DND-41 (cell line): ENCODE measurements around the gene OR8A1.
"Not testable (repeated sequence)": the region's sequence is repeated elsewhere in the genome, so short reads cannot be mapped to it uniquely, and the experiment has no call there.

ENCODE experiments used
- ATAC-seq: fragments of 200-7000 bp; cut with Tn5 transposase; 3 replicates; pipeline ENCODE4 v1.9.1; 2021; ENCODE audit warnings: low read depth; ENCODE audit not compliant: insufficient read depth
- DNase-seq: peaks from one replicate; pipeline ENCODE4 v3.0.0-alpha.2; 2020
- H2AFZ ChIP-seq: 2 replicates; pipeline ENCODE4 v1.6.0; 2012; ENCODE audit warnings: low read depth, low read length
- H3K27ac ChIP-seq: 2 replicates; pipeline ENCODE4 v1.5.1; 2012; ENCODE audit warnings: low read length, inconsistent platforms
- H3K27me3 ChIP-seq: fragments of 200-600 bp; sonication (generic); 2 replicates; pipeline ENCODE4 v1.6.0; 2012; ENCODE audit warnings: low read length, mild to moderate bottlenecking, inconsistent platforms; ENCODE audit not compliant: insufficient read depth, poor library complexity
- H3K36me3 ChIP-seq: 2 replicates; pipeline ENCODE4 v1.5.1; 2012; ENCODE audit warnings: low read length, inconsistent platforms; ENCODE audit not compliant: insufficient read depth
- H3K4me1 ChIP-seq: 2 replicates; pipeline ENCODE4 v1.5.1; 2012; ENCODE audit warnings: mild to moderate bottlenecking, low read length; ENCODE audit not compliant: insufficient read depth
- H3K4me2 ChIP-seq: 2 replicates; pipeline ENCODE4 v1.6.0; 2012; ENCODE audit warnings: mild to moderate bottlenecking, moderate library complexity, low read length, inconsistent platforms; ENCODE audit not compliant: insufficient read depth
- H3K4me3 ChIP-seq, 2 experiments: fragments of 200-600 bp in 1 of 2; shearing (Covaris generic) in 1 of 2; 2 replicates each; pipeline ENCODE4 v1.5.1; 2012 to 2016; ENCODE audit warnings: inconsistent platforms in 2 of 2, low read length in 2 of 2, mild to moderate bottlenecking in 2 of 2, low read depth in 1 of 2, moderate library complexity in 1 of 2
- H3K79me2 ChIP-seq: 2 replicates; pipeline ENCODE4 v1.6.0; 2012; ENCODE audit warnings: low read length, inconsistent platforms; ENCODE audit not compliant: insufficient read depth
- H3K9ac ChIP-seq: 2 replicates; pipeline ENCODE4 v1.6.0; 2012; ENCODE audit warnings: low read depth, mild to moderate bottlenecking, inconsistent platforms, low read length, moderate library complexity
- H3K9me3 ChIP-seq: 2 replicates; pipeline ENCODE4 v1.5.1; 2012; ENCODE audit warnings: low read length, moderate library complexity, mild to moderate bottlenecking, inconsistent platforms; ENCODE audit not compliant: insufficient read depth, severe bottlenecking
- H4K20me1 ChIP-seq: 2 replicates; pipeline ENCODE4 v1.6.0; 2012; ENCODE audit warnings: low read length; ENCODE audit not compliant: insufficient read depth
- CTCF ChIP-seq: IDR thresholded peaks from 2 replicates; pipeline ENCODE4 v1.5.1; 2012; ENCODE audit warnings: borderline replicate concordance, low read length, moderate library complexity, mild to moderate bottlenecking; ENCODE audit not compliant: poor library complexity, severe bottlenecking; ENCODE audit errors: extremely low read depth
- EZH2 ChIP-seq: IDR thresholded peaks from 3 replicates; pipeline ENCODE4 v1.6.1; 2012; ENCODE audit warnings: borderline replicate concordance, low read depth, mild to moderate bottlenecking, moderate library complexity, low read length, inconsistent platforms; ENCODE audit not compliant: severe bottlenecking

OR8A1 gene

GRCh38 chr11:124600621-124601320, 31.0 kb downstream of the OR8A1 start:
- no peaks in the 10 kb centered on the region for H3K79me2 ChIP-seq
- no peak for TF ChIP-seq EZH2
- H3K27me3 ChIP-seq: no peaks in the 10 kb centered on the region
- H3K9me3 ChIP-seq: no peaks in the 10 kb centered on the region
- no peaks in the 10 kb centered on the region for H4K20me1 ChIP-seq
- ATAC-seq: no peak
- no peak for DNase-seq
- H3K27ac ChIP-seq: no peak overlapping the region
- no peaks in the 10 kb centered on the region for H3K4me1 ChIP-seq
- H3K9ac ChIP-seq: no peak overlapping the region
- no peak overlapping the region for H3K4me2 ChIP-seq
- no peaks in the 10 kb centered on the region for H3K36me3 ChIP-seq
- no peak overlapping the region for H3K4me3 ChIP-seq
- H2AFZ ChIP-seq: no peak overlapping the region

- Histone ChIP-seq H3K4me3 (no peak overlapping the region), H3K9ac (no peak overlapping the region), H3K36me3 (no peaks in the 10 kb centered on the region), H2AFZ (no peak overlapping the region), H3K9me3 (no peaks in the 10 kb centered on the region), H3K4me1 (no peaks in the 10 kb centered on the region), H3K27me3 (no peaks in the 10 kb centered on the region), H3K79me2 (no peaks in the 10 kb centered on the region), H4K20me1 (no peaks in the 10 kb centered on the region), H3K4me2 (no peak overlapping the region), H3K27ac (no peak overlapping the region)
- TF ChIP-seq CTCF: no peak
- no peak for TF ChIP-seq EZH2
- no peak for ATAC-seq
- DNase-seq: no peak
These were observed 32.4 kb downstream of the OR8A1 start for GRCh38 chr11:124602193-124602592.

GRCh38 chr11:124602723-124603122, 32.9 kb downstream of the OR8A1 start:
- H2AFZ ChIP-seq, H3K9ac ChIP-seq, H3K4me1 ChIP-seq, H3K4me3 ChIP-seq, H4K20me1 ChIP-seq, ATAC-seq, H3K79me2 ChIP-seq, DNase-seq, H3K4me2 ChIP-seq, H3K36me3 ChIP-seq, H3K27me3 ChIP-seq, H3K27ac ChIP-seq, H3K9me3 ChIP-seq: not testable (repeated sequence)

- no peak overlapping the region for H3K9ac ChIP-seq
- no peak overlapping the region for H3K4me2 ChIP-seq
- no peaks in the 10 kb centered on the region for H3K79me2 ChIP-seq
- H3K27ac ChIP-seq: no peak overlapping the region
- ATAC-seq (no peak), DNase-seq (no peak)
- no peaks in the 10 kb centered on the region for H3K36me3 ChIP-seq
- no peak overlapping the region for H2AFZ ChIP-seq
- H4K20me1 ChIP-seq: no peaks in the 10 kb centered on the region
- H3K4me3 ChIP-seq: no peak overlapping the region
- H3K9me3 ChIP-seq: no peaks in the 10 kb centered on the region
- no peak for TF ChIP-seq EZH2
- TF ChIP-seq CTCF: no peak
- no peaks in the 10 kb centered on the region for H3K4me1 ChIP-seq
- H3K27me3 ChIP-seq: no peaks in the 10 kb centered on the region
These were observed 35.9 kb downstream of the OR8A1 start for GRCh38 chr11:124605719-124606118.
